T1000 (cell line): Measurements from ENCODE around the gene DCTN4.

Source experiments
- DNase-seq: peaks from one replicate; lab custom pipeline; 2025; ENCODE audit warnings: mixed read lengths; lab: John Stamatoyannopoulos, UW

Gene DCTN4

GRCh38 chr5:150670275-150670947 is 88.4 kb downstream of the DCTN4 start:
- no peak for DNase-seq

- no peak for DNase-seq
These were observed 93.8 kb downstream of the DCTN4 start for GRCh38 chr5:150665044-150665443.

- no peak for DNase-seq
These were observed 94.9 kb downstream of the DCTN4 start for GRCh38 chr5:150663936-150664335.

- no peak for DNase-seq
These were observed 95.9 kb downstream of the DCTN4 start for GRCh38 chr5:150662731-150663516.

- DNase-seq = no peak
These were observed 96.8 kb downstream of the DCTN4 start for GRCh38 chr5:150661821-150662596.

- DNase-seq = no peak
These were observed 97.7 kb downstream of the DCTN4 start, which contains the start of gene MYOZ3 for GRCh38 chr5:150661086-150661485. TSS of gene MYOZ3 (plus strand) at chr5:150661251. CDS start at chr5:150662942, 1,691 bp downstream.

- DNase-seq = no peak
These were observed 98.5 kb downstream of the DCTN4 start for GRCh38 chr5:150660108-150660831.

- DNase-seq = no peak
These were observed 99.3 kb downstream of the DCTN4 start for GRCh38 chr5:150659360-150660107.

GRCh38 chr5:150658699-150659265 is 100.0 kb downstream of the DCTN4 start:
- no peak for DNase-seq
